ENCODE results near the gene DCAKD.

- TF ChIP-seq, protein P1, sequence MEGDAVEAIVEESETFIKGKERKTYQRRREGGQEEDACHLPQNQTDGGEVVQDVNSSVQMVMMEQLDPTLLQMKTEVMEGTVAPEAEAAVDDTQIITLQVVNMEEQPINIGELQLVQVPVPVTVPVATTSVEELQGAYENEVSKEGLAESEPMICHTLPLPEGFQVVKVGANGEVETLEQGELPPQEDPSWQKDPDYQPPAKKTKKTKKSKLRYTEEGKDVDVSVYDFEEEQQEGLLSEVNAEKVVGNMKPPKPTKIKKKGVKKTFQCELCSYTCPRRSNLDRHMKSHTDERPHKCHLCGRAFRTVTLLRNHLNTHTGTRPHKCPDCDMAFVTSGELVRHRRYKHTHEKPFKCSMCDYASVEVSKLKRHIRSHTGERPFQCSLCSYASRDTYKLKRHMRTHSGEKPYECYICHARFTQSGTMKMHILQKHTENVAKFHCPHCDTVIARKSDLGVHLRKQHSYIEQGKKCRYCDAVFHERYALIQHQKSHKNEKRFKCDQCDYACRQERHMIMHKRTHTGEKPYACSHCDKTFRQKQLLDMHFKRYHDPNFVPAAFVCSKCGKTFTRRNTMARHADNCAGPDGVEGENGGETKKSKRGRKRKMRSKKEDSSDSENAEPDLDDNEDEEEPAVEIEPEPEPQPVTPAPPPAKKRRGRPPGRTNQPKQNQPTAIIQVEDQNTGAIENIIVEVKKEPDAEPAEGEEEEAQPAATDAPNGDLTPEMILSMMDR (IDR thresholded peaks at IDR 0.05): no peak
- TF ChIP-seq POLR2A (IDR thresholded peaks at IDR 0.05): no peak
These were observed 30.9 kb downstream of the DCAKD start for GRCh38 chr17:45020354-45021138.

All from uterus (tissue), 2 donors.